Natural killer cell (primary cell): Measurements from ENCODE around the gene PAK3. TPM values are rescaled to one million over a fixed set of nuclear protein-coding genes. Genes with fewer than 3 reads are reported as not detected.

Experiments
- ATAC-seq, 3 donors: fragments of 150-1000 bp in 2 of 3; fragments of 200-7000 bp in 1 of 3; cut with Tn5 transposase; 1 replicate in 1 of 3; 2 replicates in 2 of 3; pipeline ENCODE4 v1.10.0; 2021; ENCODE audit warnings: mild to moderate bottlenecking in 2 of 3, moderate library complexity in 2 of 3
- DNase-seq, 2 donors: peaks; one replicate each; pipeline versions ENCODE4 v3.0.0 to v3.0.0-alpha.2; 2013 to 2021; ENCODE audit warnings: mixed read lengths in 1 of 2
- H3K27ac ChIP-seq: one replicate; pipeline ENCODE4 v1.5.1; 2013; ENCODE audit warnings: mild to moderate bottlenecking, low read length
- H3K27me3 ChIP-seq: one replicate; pipeline ENCODE4 v1.6.1; 2013; ENCODE audit warnings: low read length; ENCODE audit not compliant: control insufficient read depth, insufficient read depth
- H3K36me3 ChIP-seq: one replicate; pipeline ENCODE4 v1.6.1; 2013; ENCODE audit warnings: low read length; ENCODE audit not compliant: control insufficient read depth, insufficient read depth
- H3K4me1 ChIP-seq: one replicate; pipeline ENCODE4 v1.6.1; 2013; ENCODE audit warnings: low read length; ENCODE audit not compliant: control insufficient read depth, insufficient read depth
- H3K4me3 ChIP-seq: one replicate; pipeline ENCODE4 v1.5.1; 2013; ENCODE audit warnings: low read length
- H3K9me3 ChIP-seq: one replicate; pipeline ENCODE4 v1.6.1; 2013; ENCODE audit warnings: low read length; ENCODE audit not compliant: control insufficient read depth, insufficient read depth
- H3K27ac Mint-ChIP-seq, 2 donors: one replicate each; pipeline ENCODE4 v1.8.0; 2022; ENCODE audit warnings: mild to moderate bottlenecking in 2 of 2, mixed read lengths in 2 of 2, moderate library complexity in 1 of 2
- H3K27me3 Mint-ChIP-seq, 2 donors: one replicate each; pipeline ENCODE4 v1.8.0; 2022; ENCODE audit warnings: low read depth in 2 of 2, mixed read lengths in 2 of 2
- H3K36me3 Mint-ChIP-seq: one replicate; pipeline ENCODE4 v1.8.0; 2022; ENCODE audit warnings: mixed read lengths
- H3K4me1 Mint-ChIP-seq, 2 donors: one replicate each; pipeline ENCODE4 v1.8.0; 2022; ENCODE audit warnings: mixed read lengths in 2 of 2
- H3K4me3 Mint-ChIP-seq: one replicate; pipeline ENCODE4 v1.8.0; 2022; ENCODE audit warnings: mild to moderate bottlenecking, moderate library complexity, mixed read lengths
- H3K9me3 Mint-ChIP-seq, 2 donors: one replicate each; pipeline ENCODE4 v1.8.0; 2022; ENCODE audit warnings: mixed read lengths in 2 of 2
- CTCF ChIP-seq: fragments of 200-600 bp; IDR thresholded peaks from one replicate; pipeline ENCODE4 v1.8.0; 2022; ENCODE audit warnings: antibody characterized with exemption
- WGBS: methylation state at CpG from one replicate; pipeline ENCODE4 v1.1.7; 2013; ENCODE audit warnings: missing lambda C conversion rate; ENCODE audit not compliant: insufficient coverage; 5-methylcytosine and 5-hydroxymethylcytosine counted together
- intact Hi-C: fragments of 100-400 bp; cut with micrococcal nuclease; formaldehyde crosslinking; loops from one replicate; pipeline ENCODE4 v1.14.2; 2022
- total RNA-seq, 4 donors: library from RNA; stranded (reverse); fragments of 120-200 nt in 1 of 4; gene quantifications; one replicate each; pipeline versions ENCODE4 v1.2.3 to v1.2.4, GENCODE V29; 2013 to 2022

PAK3 gene
- total RNA-seq, 3 donors from 2014 or later (not counting 1 experiment from before 2014, with no cell fraction given) = not detected

- 83% methylated on average over 2 of the region's 3 CpGs for WGBS
- no peaks in the 10 kb centered on the region for H3K4me1 Mint-ChIP-seq
- no peak for ATAC-seq
- Histone ChIP-seq H3K27me3 (no peaks in the 10 kb centered on the region), H3K4me3 (no peak overlapping the region), H3K36me3 (no peaks in the 10 kb centered on the region), H3K9me3 (no peaks in the 10 kb centered on the region), H3K27ac (no peak overlapping the region), H3K4me1 (no peaks in the 10 kb centered on the region)
- no peak for TF ChIP-seq CTCF
- H3K27me3 Mint-ChIP-seq = no peaks in the 10 kb centered on the region
- DNase-seq = no peak
- no peak overlapping the region for H3K27ac Mint-ChIP-seq
- H3K4me3 Mint-ChIP-seq = no peak overlapping the region
- intact Hi-C loops = no loop called here
- H3K36me3 Mint-ChIP-seq = no peaks in the 10 kb centered on the region
- H3K9me3 Mint-ChIP-seq = peaks cover 0 to 2% of the 10 kb centered on the region in 2 donors
Measured at GRCh38 chrX:111181951-111182350, 86.0 kb downstream of the PAK3 start.

- no peak overlapping the region for H3K27ac ChIP-seq
- Mint-ChIP-seq H3K4me1 (no peaks in the 10 kb centered on the region), H3K36me3 (no peaks in the 10 kb centered on the region), H3K27ac (no peak overlapping the region), H3K4me3 (no peak overlapping the region), H3K27me3 (no peaks in the 10 kb centered on the region), H3K9me3 (peaks cover 0 to 2% of the 10 kb centered on the region in 2 donors)
- H3K27me3 ChIP-seq = no peaks in the 10 kb centered on the region
- H3K4me1 ChIP-seq = no peaks in the 10 kb centered on the region
- no peak overlapping the region for H3K4me3 ChIP-seq
- intact Hi-C loops = no loop called here
- ATAC-seq (no peak), DNase-seq (no peak)
- H3K36me3 ChIP-seq = no peaks in the 10 kb centered on the region
- no peak for TF ChIP-seq CTCF
- no peaks in the 10 kb centered on the region for H3K9me3 ChIP-seq
Measured at GRCh38 chrX:111182997-111183396, 87.0 kb downstream of the PAK3 start.

- Histone ChIP-seq H3K27ac (no peak overlapping the region), H3K4me1 (no peaks in the 10 kb centered on the region), H3K36me3 (no peaks in the 10 kb centered on the region), H3K4me3 (no peak overlapping the region), H3K9me3 (no peaks in the 10 kb centered on the region), H3K27me3 (no peaks in the 10 kb centered on the region)
- H3K4me1 Mint-ChIP-seq = no peaks in the 10 kb centered on the region
- H3K27me3 Mint-ChIP-seq = peaks cover 0 to 13% of the 10 kb centered on the region in 2 donors
- TF ChIP-seq CTCF = no peak
- intact Hi-C loops = no loop called here
- no peaks in the 10 kb centered on the region for H3K9me3 Mint-ChIP-seq
- no peak for DNase-seq
- WGBS = no CpG with 5 or more reads among the region's 2 CpGs
- H3K36me3 Mint-ChIP-seq = no peaks in the 10 kb centered on the region
- H3K4me3 Mint-ChIP-seq = no peak overlapping the region
- H3K27ac Mint-ChIP-seq = no peak overlapping the region
- ATAC-seq = no peak
Measured at GRCh38 chrX:111191598-111191997, 95.6 kb downstream of the PAK3 start.

GRCh38 chrX:111199505-111199904 lies 103.5 kb downstream of the PAK3 start:
- H3K9me3 ChIP-seq = no peaks in the 10 kb centered on the region
- WGBS = no CpG with 5 or more reads among the region's 2 CpGs
- Mint-ChIP-seq H3K36me3 (no peaks in the 10 kb centered on the region), H3K27ac (no peak overlapping the region), H3K27me3 (peaks cover 0 to 42% of the 10 kb centered on the region in 2 donors), H3K4me3 (no peak overlapping the region), H3K4me1 (no peaks in the 10 kb centered on the region), H3K9me3 (no peaks in the 10 kb centered on the region)
- no peak overlapping the region for H3K4me3 ChIP-seq
- no peak for TF ChIP-seq CTCF
- no peaks in the 10 kb centered on the region for H3K36me3 ChIP-seq
- ATAC-seq (no peak), DNase-seq (no peak)
- no peak overlapping the region for H3K27ac ChIP-seq
- no peaks in the 10 kb centered on the region for H3K27me3 ChIP-seq
- intact Hi-C loops = no loop called here
- H3K4me1 ChIP-seq = no peaks in the 10 kb centered on the region
